ENCODE data around the gene SLFN12L.
"Not testable (repeated sequence)": the region's sequence is repeated elsewhere in the genome, so short reads cannot be mapped to it uniquely, and the experiment has no call there.

Gene SLFN12L

DNA sequence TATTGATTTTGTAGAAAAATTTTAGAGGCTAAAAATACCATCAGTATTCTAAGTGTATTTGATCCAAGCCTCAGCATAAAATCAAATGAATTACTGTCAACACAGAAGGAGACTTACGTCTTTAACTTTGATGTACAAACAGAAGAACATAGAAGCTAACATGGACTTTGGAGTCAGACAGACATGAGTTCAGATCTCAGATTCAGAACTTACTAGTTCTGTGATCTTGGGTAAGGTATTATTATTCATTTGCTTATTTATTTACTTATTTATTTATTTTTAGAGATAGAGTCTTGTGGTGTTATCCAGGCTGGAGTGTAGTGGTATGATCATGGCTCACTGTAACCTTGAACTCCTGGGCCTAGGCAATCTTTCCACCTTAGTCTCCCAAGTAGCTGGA, 4.0 kb upstream of the SLFN12L start:
- DNase-seq = no peak
- H3K27ac Mint-ChIP-seq = no peak overlapping the region
- peaks cover 48% of the 10 kb centered on the region for H3K27me3 Mint-ChIP-seq (ENCODE audit: low read depth, poor library complexity)
- no peaks in the 10 kb centered on the region for H3K9me3 Mint-ChIP-seq
- TF ChIP-seq, protein P1, sequence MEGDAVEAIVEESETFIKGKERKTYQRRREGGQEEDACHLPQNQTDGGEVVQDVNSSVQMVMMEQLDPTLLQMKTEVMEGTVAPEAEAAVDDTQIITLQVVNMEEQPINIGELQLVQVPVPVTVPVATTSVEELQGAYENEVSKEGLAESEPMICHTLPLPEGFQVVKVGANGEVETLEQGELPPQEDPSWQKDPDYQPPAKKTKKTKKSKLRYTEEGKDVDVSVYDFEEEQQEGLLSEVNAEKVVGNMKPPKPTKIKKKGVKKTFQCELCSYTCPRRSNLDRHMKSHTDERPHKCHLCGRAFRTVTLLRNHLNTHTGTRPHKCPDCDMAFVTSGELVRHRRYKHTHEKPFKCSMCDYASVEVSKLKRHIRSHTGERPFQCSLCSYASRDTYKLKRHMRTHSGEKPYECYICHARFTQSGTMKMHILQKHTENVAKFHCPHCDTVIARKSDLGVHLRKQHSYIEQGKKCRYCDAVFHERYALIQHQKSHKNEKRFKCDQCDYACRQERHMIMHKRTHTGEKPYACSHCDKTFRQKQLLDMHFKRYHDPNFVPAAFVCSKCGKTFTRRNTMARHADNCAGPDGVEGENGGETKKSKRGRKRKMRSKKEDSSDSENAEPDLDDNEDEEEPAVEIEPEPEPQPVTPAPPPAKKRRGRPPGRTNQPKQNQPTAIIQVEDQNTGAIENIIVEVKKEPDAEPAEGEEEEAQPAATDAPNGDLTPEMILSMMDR (IDR thresholded peaks at IDR 0.05) = no peak
- H3K4me1 Mint-ChIP-seq = no peaks in the 10 kb centered on the region
- H3K36me3 Mint-ChIP-seq (ENCODE audit: low read depth) = no peaks in the 10 kb centered on the region
- no peak overlapping the region for H3K4me3 Mint-ChIP-seq

DNA sequence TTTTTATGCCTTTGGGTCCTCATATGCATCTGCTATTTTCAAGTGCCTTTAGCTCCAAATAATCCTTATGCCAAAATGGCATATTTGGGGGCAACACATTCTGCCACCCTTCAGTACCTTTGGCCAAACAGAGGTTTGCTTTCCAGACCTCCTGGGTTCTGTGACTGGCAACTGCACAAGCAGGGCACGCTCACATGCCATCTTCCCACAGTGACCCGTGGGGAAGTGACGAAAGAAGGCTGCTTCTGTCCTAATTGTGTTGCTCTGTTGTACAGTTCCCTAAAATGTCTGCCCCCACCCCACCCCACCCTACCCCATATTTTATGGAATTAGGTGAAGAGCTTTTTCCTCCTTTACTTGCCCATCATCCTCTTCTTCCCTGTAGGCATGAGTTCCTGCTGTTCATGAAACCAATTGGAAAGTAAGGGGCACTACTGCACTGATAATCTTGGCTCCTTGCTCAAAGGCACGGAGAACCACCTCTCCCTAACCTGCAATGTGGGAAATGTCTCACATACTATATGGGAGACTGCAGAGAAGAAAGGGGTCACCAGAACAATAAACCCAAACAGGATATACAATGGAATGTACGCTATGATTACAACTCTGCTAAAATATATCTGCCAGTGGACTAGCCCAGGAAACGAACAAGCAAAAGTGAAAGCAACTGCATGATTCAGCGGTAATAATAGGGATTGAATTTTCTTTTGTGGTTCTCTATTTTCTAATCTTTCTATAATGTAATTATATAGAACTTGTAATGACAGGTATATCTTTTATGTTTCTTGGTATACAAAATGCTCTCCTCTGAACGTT, 3.3 kb upstream of the SLFN12L start:
- Mint-ChIP-seq H3K36me3 (ENCODE audit: low read depth) (no peaks in the 10 kb centered on the region), H3K27me3 (ENCODE audit: low read depth, poor library complexity) (peaks cover 42% of the 10 kb centered on the region), H3K4me1 (no peaks in the 10 kb centered on the region), H3K27ac (no peak overlapping the region), H3K9me3 (no peaks in the 10 kb centered on the region), H3K4me3 (no peak overlapping the region)
- no peak for DNase-seq
- TF ChIP-seq, protein P1 (IDR thresholded peaks at IDR 0.05) = no peak

DNA sequence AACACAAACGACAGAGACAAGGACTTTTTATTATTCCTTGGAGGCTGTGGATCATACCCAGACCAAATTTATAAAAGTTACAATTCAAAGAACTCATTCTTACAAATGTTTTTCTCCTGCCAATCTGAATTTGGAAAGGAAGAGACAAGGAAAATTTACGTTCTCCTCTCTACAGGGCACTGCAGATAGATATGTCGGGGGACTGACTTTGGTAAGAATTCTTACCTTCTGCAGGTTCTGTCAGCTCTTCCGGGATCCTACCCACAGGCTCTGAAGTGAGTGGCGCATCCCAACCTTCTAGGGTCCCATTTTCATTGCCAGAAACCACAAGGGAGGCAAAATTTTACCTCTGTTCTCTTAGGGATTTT, 2.2 kb upstream of the SLFN12L start:
- Mint-ChIP-seq H3K4me3 (no peak overlapping the region), H3K9me3 (no peaks in the 10 kb centered on the region), H3K36me3 (ENCODE audit: low read depth) (no peaks in the 10 kb centered on the region), H3K27me3 (ENCODE audit: low read depth, poor library complexity) (peaks cover 31% of the 10 kb centered on the region), H3K4me1 (no peaks in the 10 kb centered on the region), H3K27ac (no peak overlapping the region)
- TF ChIP-seq, protein P1 (IDR thresholded peaks at IDR 0.05) = no peak
- DNase-seq = no peak

DNA sequence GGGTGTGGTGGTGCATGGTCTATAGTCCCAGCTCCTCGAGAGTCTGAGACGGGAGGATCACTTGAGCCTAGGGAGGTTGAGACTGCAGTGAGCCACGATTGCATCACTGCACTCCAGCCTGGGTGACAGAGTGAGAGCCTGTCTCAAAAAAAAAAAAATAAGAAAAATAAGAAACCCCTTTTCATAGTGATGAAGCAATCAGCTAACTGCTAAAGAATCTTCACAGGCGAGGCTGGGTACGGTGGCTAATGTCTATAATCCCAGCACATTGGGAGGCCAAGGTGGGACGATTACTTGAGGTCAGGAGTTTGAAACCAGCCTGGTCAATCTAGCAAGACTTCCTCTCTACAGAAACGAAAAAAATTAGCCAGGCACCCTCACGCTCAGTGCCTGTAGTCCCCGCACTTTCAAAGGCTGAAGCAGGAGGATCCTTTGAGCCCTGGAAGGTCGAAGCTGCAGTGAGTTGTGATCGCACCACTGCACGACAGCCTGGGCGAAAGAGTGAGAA, 760 bp downstream of the SLFN12L start:
- DNase-seq = no peak
- Mint-ChIP-seq H3K36me3 (ENCODE audit: low read depth) (no peaks in the 10 kb centered on the region), H3K27ac (no peak overlapping the region), H3K27me3 (ENCODE audit: low read depth, poor library complexity) (peaks cover 26% of the 10 kb centered on the region), H3K9me3 (no peaks in the 10 kb centered on the region), H3K4me1 (no peaks in the 10 kb centered on the region), H3K4me3 (no peak overlapping the region)
- TF ChIP-seq, protein P1 (IDR thresholded peaks at IDR 0.05) = no peak

DNA sequence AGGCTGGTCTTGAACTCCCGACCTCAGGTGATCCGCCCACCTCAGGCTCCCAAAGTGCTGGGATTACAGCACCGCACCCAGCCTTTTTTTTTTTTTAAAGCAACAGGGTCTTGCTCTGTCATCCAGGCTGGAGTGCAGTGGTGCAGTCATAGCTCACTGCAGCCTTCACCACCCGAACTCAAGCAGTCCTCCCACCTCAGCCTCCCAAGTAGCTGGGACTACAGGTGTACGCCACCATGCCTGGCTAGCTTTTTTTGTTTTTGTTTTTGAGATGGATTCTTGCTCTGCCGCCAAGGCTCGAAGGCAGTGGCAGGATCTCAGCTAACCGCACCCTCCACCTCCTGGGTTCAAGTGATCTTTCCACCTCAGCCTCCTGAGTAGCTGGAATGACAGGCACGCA, 2.1 kb downstream of the SLFN12L start:
- not testable (repeated sequence) for H3K27ac Mint-ChIP-seq; H3K4me1 Mint-ChIP-seq; H3K9me3 Mint-ChIP-seq; H3K4me3 Mint-ChIP-seq; DNase-seq; H3K36me3 Mint-ChIP-seq (ENCODE audit: low read depth)
- H3K27me3 Mint-ChIP-seq (ENCODE audit: low read depth, poor library complexity) = peaks cover 20% of the 10 kb centered on the region

DNA sequence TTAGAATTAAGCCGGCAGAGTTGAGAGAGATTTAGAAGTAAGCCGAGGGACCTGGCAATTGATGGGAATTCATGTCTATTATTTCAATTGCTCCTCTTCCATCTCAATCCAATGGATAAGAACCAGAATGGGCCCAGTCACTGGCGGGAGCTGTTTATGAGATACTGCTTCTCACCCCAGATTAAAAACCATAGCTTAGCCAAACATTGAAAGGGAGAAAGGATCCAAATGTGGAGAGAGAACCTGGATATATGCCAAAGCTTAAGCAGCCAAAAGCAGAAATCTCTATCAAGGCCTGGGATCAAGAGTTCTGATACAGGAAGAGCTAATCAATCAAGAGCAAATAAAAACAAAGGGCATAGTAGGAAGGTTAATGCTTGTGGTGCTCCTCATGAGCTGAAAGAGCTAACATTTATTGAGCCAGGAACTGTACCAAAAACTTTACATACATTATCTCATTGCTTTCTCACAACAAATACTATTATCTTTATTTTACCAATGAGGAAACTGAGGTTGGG, 2.8 kb downstream of the SLFN12L start:
- no peaks in the 10 kb centered on the region for H3K36me3 Mint-ChIP-seq (ENCODE audit: low read depth)
- no peak overlapping the region for H3K4me3 Mint-ChIP-seq
- peaks cover 13% of the 10 kb centered on the region for H3K27me3 Mint-ChIP-seq (ENCODE audit: low read depth, poor library complexity)
- no peaks in the 10 kb centered on the region for H3K4me1 Mint-ChIP-seq
- TF ChIP-seq, protein P1 (IDR thresholded peaks at IDR 0.05) = no peak
- DNase-seq = no peak
- H3K27ac Mint-ChIP-seq = no peak overlapping the region
- no peaks in the 10 kb centered on the region for H3K9me3 Mint-ChIP-seq

All from nephron progenitor cell (in vitro differentiated cells).